Ectodermal cell (in vitro differentiated cells): Measurements from ENCODE around the gene ANKIB1.

ENCODE experiments used
- H3K27ac ChIP-seq: 2 replicates; pipeline ENCODE4 v1.7.0; 2013; ENCODE audit warnings: mild to moderate bottlenecking, low read depth, low read length; ENCODE audit not compliant: insufficient read depth, poor library complexity, severe bottlenecking
- H3K27me3 ChIP-seq: 2 replicates; pipeline ENCODE4 v1.7.0; 2013; ENCODE audit warnings: mild to moderate bottlenecking, low read length; ENCODE audit not compliant: insufficient read depth, control insufficient read depth, poor library complexity, severe bottlenecking
- H3K36me3 ChIP-seq: one replicate; pipeline ENCODE4 v1.7.0; 2013; ENCODE audit warnings: low read length; ENCODE audit not compliant: control insufficient read depth, insufficient read depth
- H3K4me1 ChIP-seq: one replicate; pipeline ENCODE4 v1.7.0; 2013; ENCODE audit warnings: low read length; ENCODE audit not compliant: control insufficient read depth, insufficient read depth
- H3K4me3 ChIP-seq: 2 replicates; pipeline ENCODE4 v1.7.0; 2013; ENCODE audit warnings: low read depth, low read length, control low read depth; ENCODE audit not compliant: insufficient read depth
- H3K9me3 ChIP-seq: 2 replicates; pipeline ENCODE4 v1.7.0; 2013; ENCODE audit warnings: mild to moderate bottlenecking, low read length, moderate library complexity; ENCODE audit not compliant: control insufficient read depth
- WGBS, 2 experiments: methylation state at CpG; one replicate each; pipeline ENCODE4 v1.1.7; 2013; ENCODE audit warnings: missing lambda C conversion rate in 2 of 2; 5-methylcytosine and 5-hydroxymethylcytosine counted together

ANKIB1 gene

DNA sequence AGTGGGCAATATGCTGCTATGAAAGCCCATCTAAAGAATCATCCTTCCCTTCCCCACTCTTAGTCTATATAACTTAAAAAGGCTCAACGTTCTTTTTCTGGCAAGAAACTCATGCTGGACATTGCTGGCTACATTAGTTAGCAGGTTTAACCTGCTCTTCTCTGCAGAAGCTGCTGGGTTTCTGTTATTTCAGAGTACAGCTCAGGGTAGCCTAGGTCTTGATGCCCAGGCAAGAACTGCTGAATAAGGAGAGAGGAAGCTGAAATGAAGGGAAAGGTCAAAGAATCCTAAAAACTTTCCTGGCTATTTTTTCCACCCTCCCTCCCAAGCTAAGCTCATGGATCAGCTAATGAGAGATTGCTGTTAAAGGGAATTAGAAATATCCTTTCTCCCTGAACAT, 79.4 kb downstream of the ANKIB1 start:
- Histone ChIP-seq H3K27ac (no peak overlapping the region), H3K27me3 (no peaks in the 10 kb centered on the region), H3K36me3 (no peaks in the 10 kb centered on the region), H3K4me1 (no peaks in the 10 kb centered on the region), H3K4me3 (no peak overlapping the region), H3K9me3 (no peaks in the 10 kb centered on the region)
- 84 to 93% methylated on average over 1 of the region's 1 CpG for WGBS, 2 experiments

DNA sequence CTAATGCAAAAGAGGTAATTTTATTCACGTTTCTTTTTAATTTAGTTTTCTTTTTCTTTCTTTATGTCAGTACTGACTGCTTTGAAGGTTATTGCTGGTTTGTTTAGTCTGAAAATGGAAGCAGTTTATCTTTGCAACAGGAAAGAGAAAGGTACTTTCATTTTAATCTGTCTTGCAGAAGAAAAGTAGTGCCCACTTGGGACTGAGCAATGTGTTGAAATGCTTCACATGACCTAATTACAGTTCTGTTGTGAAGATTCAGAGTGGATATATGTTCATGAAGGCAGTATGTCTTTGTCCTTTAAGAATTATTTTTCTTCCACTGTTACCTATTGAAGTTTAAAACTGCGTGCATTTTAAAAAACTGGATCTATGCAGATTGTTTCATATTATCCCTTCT, 80.1 kb downstream of the ANKIB1 start:
- WGBS, 2 experiments, result 93 to 96% methylated on average over 1 to 2 of the region's 2 CpGs
- no peak overlapping the region for H3K27ac ChIP-seq

DNA sequence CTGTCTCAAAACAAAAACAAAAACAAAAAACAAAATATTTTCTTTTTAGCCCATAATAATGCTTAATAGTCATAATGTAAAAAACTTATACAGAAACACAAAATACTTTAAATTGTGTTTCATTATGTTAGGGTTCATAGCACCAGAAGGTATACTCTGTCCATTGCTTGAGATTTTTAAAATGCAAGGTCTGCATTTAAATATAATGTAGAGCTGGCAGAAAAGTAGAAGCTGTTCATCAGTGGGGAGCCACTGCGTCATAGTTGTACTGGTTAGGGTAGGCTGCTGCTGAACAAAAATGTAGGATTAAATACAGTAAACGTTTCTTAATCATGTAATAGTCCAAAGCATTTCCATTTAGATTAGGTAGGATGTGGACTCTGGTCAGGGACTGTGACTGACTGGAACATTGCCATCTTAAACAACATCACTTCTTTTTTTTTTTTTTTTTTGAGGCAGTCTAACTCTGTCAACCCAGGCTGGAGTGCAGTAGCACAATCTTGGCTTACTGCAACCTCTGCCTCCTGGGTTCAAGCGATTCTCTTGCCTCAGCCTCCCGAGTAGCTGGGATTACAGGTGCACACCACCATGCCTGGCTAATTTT, 85.2 kb downstream of the ANKIB1 start:
- no peaks in the 10 kb centered on the region for H3K9me3 ChIP-seq
- WGBS, 2 experiments, result 86 to 94% methylated on average over 3 to 4 of the region's 4 CpGs
- H3K4me3 ChIP-seq, result no peak overlapping the region
- no peaks in the 10 kb centered on the region for H3K4me1 ChIP-seq
- H3K36me3 ChIP-seq, result no peaks in the 10 kb centered on the region
- no peaks in the 10 kb centered on the region for H3K27me3 ChIP-seq
- H3K27ac ChIP-seq, result no peak overlapping the region

More for the DNA sequence above, 80.1 kb downstream of the ANKIB1 start:
- Histone ChIP-seq H3K36me3 (no peaks in the 10 kb centered on the region), H3K9me3 (no peaks in the 10 kb centered on the region), H3K4me3 (no peak overlapping the region), H3K4me1 (no peaks in the 10 kb centered on the region), H3K27me3 (no peaks in the 10 kb centered on the region)

DNA sequence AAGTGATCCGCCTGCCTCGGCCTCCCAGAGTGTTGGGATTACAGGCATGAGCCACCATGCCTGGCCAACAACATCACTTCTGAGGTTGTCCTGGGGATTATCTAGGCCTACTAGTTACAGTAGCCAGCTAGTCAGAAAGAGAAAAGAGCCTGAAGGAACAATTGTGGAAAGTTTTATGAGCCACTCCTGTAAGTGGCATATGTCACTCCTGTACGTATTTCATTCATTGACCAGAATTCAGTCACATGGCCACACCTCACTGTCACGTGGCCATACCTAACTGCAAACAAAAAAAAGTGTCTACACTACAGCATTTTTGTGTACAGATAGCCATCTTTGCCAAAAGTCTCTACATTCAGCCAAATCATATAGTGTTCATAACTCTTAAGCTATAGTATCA, 85.7 kb downstream of the ANKIB1 start:
- Histone ChIP-seq H3K27me3 (no peaks in the 10 kb centered on the region), H3K27ac (no peak overlapping the region), H3K9me3 (peaks cover 2% of the 10 kb centered on the region), H3K4me3 (no peak overlapping the region), H3K36me3 (no peaks in the 10 kb centered on the region), H3K4me1 (no peaks in the 10 kb centered on the region)
- 93 to 94% methylated on average over 4 of the region's 4 CpGs for WGBS, 2 experiments

DNA sequence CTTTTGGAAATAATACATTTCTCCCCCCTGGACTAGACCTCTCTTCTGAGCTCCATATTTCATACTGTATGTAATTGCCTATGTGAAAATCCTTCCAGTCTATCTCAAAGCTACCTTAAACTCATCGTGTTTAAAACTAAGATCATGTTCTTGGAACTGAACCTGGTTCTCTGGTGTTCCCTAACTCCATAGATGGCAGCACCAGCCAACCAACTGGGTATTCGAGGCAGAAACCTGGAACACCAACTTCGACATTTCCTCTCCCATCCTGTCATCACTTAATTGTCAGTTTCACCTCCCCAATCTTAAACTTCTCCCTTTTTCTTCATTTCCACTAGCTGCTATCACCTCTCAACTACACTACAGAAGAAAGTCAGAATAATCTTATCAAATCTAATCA, 87.0 kb downstream of the ANKIB1 start:
- Histone ChIP-seq H3K4me1 (no peaks in the 10 kb centered on the region), H3K27ac (no peak overlapping the region), H3K36me3 (no peaks in the 10 kb centered on the region), H3K27me3 (no peaks in the 10 kb centered on the region), H3K9me3 (peaks cover 2% of the 10 kb centered on the region), H3K4me3 (no peak overlapping the region)
- WGBS, 2 experiments, result 76 to 80% methylated on average over 3 of the region's 3 CpGs

DNA sequence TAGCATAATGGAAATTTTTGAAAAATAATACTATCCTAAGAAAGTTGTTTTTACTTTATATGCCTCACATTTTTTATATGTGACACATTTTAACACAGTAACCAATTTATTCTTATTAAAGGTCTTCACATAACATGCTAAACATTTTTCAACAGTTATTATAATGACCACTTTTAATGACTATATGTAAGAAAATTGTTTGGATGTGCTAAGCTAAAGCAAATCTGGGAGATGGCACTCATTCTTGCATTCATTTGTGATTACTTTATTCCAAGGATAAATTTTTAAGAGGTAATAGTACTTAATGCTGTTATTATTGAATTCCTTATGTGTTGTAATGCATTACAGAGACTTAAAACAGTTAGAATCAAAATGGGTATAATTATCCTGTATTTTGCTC, 88.1 kb downstream of the ANKIB1 start:
- Histone ChIP-seq H3K4me1 (no peaks in the 10 kb centered on the region), H3K4me3 (no peak overlapping the region), H3K36me3 (no peaks in the 10 kb centered on the region), H3K9me3 (peaks cover 2% of the 10 kb centered on the region), H3K27ac (no peak overlapping the region), H3K27me3 (no peaks in the 10 kb centered on the region)

DNA sequence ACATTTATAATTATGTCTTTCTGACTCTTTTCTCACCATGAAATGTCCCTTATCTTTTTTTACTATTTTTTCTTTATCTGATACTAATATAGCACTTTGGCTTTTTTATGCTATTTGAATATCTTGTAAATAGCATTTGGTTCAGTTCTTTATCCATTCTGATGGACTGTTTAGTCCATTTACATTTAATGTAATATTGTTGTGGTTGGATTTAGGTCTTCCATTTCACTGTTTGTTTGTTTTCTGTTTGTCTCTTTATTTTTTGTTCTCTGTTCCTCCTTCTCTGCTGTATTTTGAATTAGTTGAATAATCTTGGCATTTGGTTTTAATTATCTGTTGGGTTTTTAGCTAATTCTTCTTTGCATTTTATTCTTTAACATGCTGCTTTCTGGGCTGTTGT, 89.8 kb downstream of the ANKIB1 start:
- Histone ChIP-seq H3K4me3 (no peak overlapping the region), H3K36me3 (no peaks in the 10 kb centered on the region), H3K9me3 (peaks cover 2% of the 10 kb centered on the region), H3K27me3 (no peaks in the 10 kb centered on the region), H3K4me1 (no peaks in the 10 kb centered on the region), H3K27ac (no peak overlapping the region)

DNA sequence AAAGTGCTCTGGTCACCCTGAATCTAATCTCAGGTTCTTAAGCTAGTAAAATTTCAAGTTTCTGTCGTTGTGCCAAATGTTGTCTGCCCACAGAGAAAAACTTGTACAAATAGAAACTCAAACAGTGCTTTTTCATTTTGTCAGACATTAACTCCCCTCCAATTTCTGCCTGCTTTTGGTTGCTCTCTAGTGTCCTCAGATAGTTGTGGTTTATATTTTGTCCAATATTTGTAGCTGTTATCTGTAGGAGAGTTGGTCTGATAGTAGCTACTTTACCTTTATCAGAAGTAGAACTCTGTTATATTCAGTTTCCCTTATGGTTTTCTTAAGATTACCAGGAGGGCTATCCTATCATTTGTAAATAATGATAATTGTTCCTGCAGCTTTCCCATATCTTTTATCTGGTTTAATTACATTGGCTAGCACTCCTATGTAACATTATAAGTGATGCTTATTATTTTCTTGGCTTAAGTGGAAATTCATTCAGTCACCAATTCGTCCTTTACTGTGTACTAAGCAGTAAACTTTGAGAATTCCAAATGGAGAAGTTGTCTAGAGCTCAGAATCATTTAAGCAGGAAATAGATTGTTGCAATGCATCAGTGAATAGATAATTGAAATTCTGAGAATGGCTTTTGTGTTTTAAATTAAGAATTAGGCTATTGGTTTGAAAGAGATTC, 91.0 kb downstream of the ANKIB1 start:
- no peak overlapping the region for H3K4me3 ChIP-seq
- no peak overlapping the region for H3K27ac ChIP-seq
- no peaks in the 10 kb centered on the region for H3K36me3 ChIP-seq
- no peaks in the 10 kb centered on the region for H3K27me3 ChIP-seq
- H3K4me1 ChIP-seq, result no peaks in the 10 kb centered on the region
- WGBS, 2 experiments, result 94 to 95% methylated on average over 2 of the region's 2 CpGs
- H3K9me3 ChIP-seq, result peaks cover 2% of the 10 kb centered on the region

DNA sequence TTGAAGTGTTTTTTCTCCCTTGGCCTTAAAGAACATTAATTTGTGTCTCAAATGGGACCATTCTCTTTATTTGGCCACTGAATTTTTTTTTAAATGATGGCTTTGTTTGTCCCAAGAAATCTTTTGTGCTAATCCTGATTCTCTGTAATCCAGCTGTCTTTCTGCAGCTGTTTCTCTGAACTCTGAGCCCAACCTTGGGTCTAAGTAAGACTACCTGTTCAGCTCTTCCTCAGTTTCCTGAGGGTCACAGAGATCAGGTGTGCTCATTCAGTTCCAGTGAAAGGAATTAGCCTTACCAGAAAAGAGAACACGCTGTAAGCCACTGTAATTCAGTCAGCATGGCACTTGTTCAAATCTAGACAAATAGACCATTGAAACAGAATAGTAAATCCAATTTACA, 94.2 kb downstream of the ANKIB1 start:
- Histone ChIP-seq H3K27me3 (no peaks in the 10 kb centered on the region), H3K4me3 (no peak overlapping the region), H3K27ac (no peak overlapping the region), H3K4me1 (no peaks in the 10 kb centered on the region), H3K36me3 (no peaks in the 10 kb centered on the region), H3K9me3 (peaks cover 2% of the 10 kb centered on the region)
- 100% methylated on average over 1 of the region's 1 CpG for WGBS, 2 experiments

DNA sequence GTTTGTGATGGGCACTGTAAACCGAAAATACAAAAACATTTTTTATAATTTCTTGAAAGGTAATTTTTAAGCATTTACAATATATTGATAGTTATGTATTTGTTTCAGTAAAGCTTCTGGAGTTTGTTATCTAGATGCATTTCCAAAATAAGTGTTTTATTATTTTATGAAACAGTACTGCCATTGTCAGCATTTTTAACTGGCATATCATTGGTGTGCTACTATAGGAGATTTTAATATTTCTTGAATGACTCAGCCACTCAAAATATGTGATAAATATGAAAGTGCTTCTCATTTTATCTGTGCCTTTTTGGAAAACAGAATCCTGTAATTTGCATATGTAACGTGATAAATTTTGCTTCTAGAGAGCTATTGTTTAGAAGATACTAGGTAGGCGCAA, 97.9 kb downstream of the ANKIB1 start:
- no peaks in the 10 kb centered on the region for H3K36me3 ChIP-seq

DNA sequence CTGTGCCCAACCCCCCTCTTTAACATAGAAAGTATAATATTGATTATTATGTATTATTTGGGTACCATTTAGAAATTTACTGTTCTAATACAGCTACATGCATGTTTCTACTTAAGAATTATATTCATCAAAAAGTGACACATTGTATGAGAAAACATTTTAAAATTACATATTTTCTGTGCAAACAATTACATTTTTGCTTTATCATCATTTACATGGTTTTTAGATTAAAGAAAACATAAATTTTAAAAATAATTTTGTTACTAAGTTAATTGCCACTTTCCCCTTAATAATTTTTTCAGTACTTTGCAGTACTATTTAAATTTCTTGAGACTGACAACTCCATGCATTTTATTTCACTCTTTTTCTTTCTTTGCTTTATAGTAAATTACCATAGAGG, 106.2 kb downstream of the ANKIB1 start:
- Histone ChIP-seq H3K27ac (no peak overlapping the region), H3K4me1 (no peaks in the 10 kb centered on the region), H3K27me3 (no peaks in the 10 kb centered on the region), H3K4me3 (no peak overlapping the region), H3K36me3 (no peaks in the 10 kb centered on the region), H3K9me3 (no peaks in the 10 kb centered on the region)

More for the DNA sequence above, 97.9 kb downstream of the ANKIB1 start:
- no peaks in the 10 kb centered on the region for H3K9me3 ChIP-seq
- 95 to 96% methylated on average over 2 of the region's 3 CpGs for WGBS, 2 experiments
- H3K27ac ChIP-seq, result no peak overlapping the region
- H3K4me1 ChIP-seq, result no peaks in the 10 kb centered on the region
- no peak overlapping the region for H3K4me3 ChIP-seq
- no peaks in the 10 kb centered on the region for H3K27me3 ChIP-seq
